ENCODE measurements around the gene MCMBP. TPM values are rescaled to one million over a fixed set of nuclear protein-coding genes. Genes with fewer than 3 reads are reported as not detected.

The MCMBP gene
- total RNA-seq, 1 experiment from 2014 or later: 148 TPM

DNA sequence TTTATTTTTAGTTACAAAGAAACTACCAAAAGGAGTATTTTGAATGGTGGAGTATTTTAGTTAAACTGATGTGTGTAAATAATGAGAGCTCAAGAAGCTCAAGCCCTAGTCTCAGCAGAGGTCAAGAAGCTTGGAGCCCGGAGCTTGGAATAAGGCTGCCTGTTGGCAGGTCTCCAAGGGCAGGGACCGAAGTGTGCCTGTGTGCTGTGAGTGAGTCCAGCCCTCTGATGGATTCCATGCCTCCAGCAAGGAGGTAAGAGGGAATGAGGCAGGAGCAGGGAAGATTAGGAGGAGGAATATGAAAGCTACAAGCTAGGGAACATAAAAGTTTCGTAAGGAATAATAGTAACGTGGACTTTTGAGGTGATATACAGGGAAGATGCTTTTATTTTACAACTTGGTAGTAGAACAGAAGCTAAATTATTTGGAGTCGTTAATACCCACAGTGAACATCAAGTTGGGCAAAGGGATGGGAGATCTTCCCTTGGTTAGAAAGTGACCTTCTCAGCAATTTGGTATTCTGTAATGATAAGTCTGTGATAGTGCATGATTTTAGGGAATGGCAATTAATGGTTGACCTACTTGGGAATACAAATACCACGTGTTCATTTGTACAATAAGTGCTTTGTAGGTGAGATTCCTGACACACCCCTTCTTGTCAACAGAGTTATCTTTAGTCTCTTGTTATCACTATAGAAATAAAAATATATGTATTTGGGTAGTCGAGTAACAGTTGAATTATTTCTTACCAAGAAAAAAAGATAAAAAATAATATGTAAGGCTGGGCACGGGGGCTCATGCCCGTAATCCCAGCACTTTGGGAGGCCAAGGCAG lies 24.5 kb upstream of the MCMBP start:
- Histone ChIP-seq H3K4me2 (ENCODE audit: low read length) (no peak overlapping the region), H3K9me2 (ENCODE audit: insufficient read depth) (no peaks in the 10 kb centered on the region), H3K27ac (ENCODE audit: low read depth, low read length) (no peak overlapping the region), H3K4me1 (ENCODE audit: control insufficient read depth in 1 of 2, insufficient read depth in 2 of 2, low read length in 2 of 2) (peaks cover 0 to 10% of the 10 kb centered on the region in 2 experiments; a peak in 3 of 4 replicates), H3K27me3 (ENCODE audit: insufficient read depth, low read length) (no peaks in the 10 kb centered on the region), H3K79me2 (ENCODE audit: insufficient read depth, low read length) (peaks cover 95% of the 10 kb centered on the region), H2AFZ (ENCODE audit: low read depth, low read length, poor library complexity, severe bottlenecking) (no peak overlapping the region), H3K9me3 (ENCODE audit: control insufficient read depth in 1 of 2, insufficient read depth in 1 of 2, low read depth in 1 of 2, low read length in 2 of 2) (no peaks in the 10 kb centered on the region), H3K36me3 (ENCODE audit: control insufficient read depth in 1 of 2, insufficient read depth in 2 of 2, low read length in 2 of 2) (peaks cover 28 to 34% of the 10 kb centered on the region in 2 experiments; a peak in 3 of 4 replicates), H3K9ac (ENCODE audit: low read length) (no peak overlapping the region), H4K20me1 (ENCODE audit: insufficient read depth) (peaks cover 20% of the 10 kb centered on the region; the same call in 1 of the 2 replicates), H3K4me3 (replicated peaks in 1 of 2; ENCODE audit: low read depth in 1 of 2, low read length in 2 of 2) (no peak overlapping the region)
- DNase-seq (ENCODE audit: low read depth, low spot score) (no peak), ATAC-seq (no peak)
- ChIA-PET POLR2A (no interaction called here), CTCF (interaction anchor here (1.7 kb wide), 1 partner anchor 146 kb away, joined by 6 read pairs; no protein-coding TSS in a partner anchor), RAD21 (ENCODE audit: low non-redundant PET in 1 of 2, low total read pairs in 2 of 2, uncharacterized antibody in 2 of 2, unreplicated experiment in 2 of 2) (no interaction called here)
- no TSS peak for BruUV-seq (replicated peaks)
- TF ChIP-seq EGR1 (IDR thresholded peaks at IDR 0.05; ENCODE audit: low read depth): no peak
- TF ChIP-seq, protein P1, sequence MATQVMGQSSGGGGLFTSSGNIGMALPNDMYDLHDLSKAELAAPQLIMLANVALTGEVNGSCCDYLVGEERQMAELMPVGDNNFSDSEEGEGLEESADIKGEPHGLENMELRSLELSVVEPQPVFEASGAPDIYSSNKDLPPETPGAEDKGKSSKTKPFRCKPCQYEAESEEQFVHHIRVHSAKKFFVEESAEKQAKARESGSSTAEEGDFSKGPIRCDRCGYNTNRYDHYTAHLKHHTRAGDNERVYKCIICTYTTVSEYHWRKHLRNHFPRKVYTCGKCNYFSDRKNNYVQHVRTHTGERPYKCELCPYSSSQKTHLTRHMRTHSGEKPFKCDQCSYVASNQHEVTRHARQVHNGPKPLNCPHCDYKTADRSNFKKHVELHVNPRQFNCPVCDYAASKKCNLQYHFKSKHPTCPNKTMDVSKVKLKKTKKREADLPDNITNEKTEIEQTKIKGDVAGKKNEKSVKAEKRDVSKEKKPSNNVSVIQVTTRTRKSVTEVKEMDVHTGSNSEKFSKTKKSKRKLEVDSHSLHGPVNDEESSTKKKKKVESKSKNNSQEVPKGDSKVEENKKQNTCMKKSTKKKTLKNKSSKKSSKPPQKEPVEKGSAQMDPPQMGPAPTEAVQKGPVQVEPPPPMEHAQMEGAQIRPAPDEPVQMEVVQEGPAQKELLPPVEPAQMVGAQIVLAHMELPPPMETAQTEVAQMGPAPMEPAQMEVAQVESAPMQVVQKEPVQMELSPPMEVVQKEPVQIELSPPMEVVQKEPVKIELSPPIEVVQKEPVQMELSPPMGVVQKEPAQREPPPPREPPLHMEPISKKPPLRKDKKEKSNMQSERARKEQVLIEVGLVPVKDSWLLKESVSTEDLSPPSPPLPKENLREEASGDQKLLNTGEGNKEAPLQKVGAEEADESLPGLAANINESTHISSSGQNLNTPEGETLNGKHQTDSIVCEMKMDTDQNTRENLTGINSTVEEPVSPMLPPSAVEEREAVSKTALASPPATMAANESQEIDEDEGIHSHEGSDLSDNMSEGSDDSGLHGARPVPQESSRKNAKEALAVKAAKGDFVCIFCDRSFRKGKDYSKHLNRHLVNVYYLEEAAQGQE (IDR thresholded peaks at IDR 0.05; ENCODE audit: low read depth): no peak
- TF ChIP-seq, protein P2, sequence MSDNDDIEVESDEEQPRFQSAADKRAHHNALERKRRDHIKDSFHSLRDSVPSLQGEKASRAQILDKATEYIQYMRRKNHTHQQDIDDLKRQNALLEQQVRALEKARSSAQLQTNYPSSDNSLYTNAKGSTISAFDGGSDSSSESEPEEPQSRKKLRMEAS (IDR thresholded peaks at IDR 0.05): no peak
- TF ChIP-seq POLR2A (IDR thresholded peaks at IDR 0.05; ENCODE audit: borderline replicate concordance, extremely low read depth, insufficient read depth, insufficient read length): no peak
- no peak for TF ChIP-seq FOSL1 (IDR thresholded peaks at IDR 0.05; ENCODE audit: low read depth)
- no peak for TF ChIP-seq TCF7L2 (IDR thresholded peaks at IDR 0.05; ENCODE audit: borderline replicate concordance, extremely low read depth, insufficient read depth, insufficient read length)
- TF ChIP-seq CEBPB (IDR thresholded peaks at IDR 0.05; ENCODE audit: low read depth): no peak
- TF ChIP-seq RAD21 (IDR thresholded peaks at IDR 0.05; ENCODE audit: low read depth): no peak
- no peak for TF ChIP-seq YY1 (IDR thresholded peaks at IDR 0.05; ENCODE audit: extremely low read depth, insufficient replicate concordance, low read depth, low read length)
- TF ChIP-seq, protein P3, sequence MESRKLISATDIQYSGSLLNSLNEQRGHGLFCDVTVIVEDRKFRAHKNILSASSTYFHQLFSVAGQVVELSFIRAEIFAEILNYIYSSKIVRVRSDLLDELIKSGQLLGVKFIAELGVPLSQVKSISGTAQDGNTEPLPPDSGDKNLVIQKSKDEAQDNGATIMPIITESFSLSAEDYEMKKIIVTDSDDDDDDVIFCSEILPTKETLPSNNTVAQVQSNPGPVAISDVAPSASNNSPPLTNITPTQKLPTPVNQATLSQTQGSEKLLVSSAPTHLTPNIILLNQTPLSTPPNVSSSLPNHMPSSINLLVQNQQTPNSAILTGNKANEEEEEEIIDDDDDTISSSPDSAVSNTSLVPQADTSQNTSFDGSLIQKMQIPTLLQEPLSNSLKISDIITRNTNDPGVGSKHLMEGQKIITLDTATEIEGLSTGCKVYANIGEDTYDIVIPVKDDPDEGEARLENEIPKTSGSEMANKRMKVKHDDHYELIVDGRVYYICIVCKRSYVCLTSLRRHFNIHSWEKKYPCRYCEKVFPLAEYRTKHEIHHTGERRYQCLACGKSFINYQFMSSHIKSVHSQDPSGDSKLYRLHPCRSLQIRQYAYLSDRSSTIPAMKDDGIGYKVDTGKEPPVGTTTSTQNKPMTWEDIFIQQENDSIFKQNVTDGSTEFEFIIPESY (IDR thresholded peaks at IDR 0.05; ENCODE audit: extremely low read depth, insufficient replicate concordance, low read length): no peak
- TF ChIP-seq EZH2 (IDR thresholded peaks at IDR 0.05): no peak
- TF ChIP-seq POLR2AphosphoS5 (IDR thresholded peaks at IDR 0.05; ENCODE audit: low read depth, low read length): no peak
- TF ChIP-seq ELF1 (IDR thresholded peaks at IDR 0.05; ENCODE audit: borderline replicate concordance, low read depth): no peak
- no peak for TF ChIP-seq ZNF274 (IDR thresholded peaks at IDR 0.05; ENCODE audit: low read depth, low read length)
- TF ChIP-seq SRF (IDR thresholded peaks at IDR 0.05; ENCODE audit: low read depth): no peak
- TF ChIP-seq ZFX (IDR thresholded peaks at IDR 0.05): no peak
- TF ChIP-seq EZH2phosphoT487 (IDR thresholded peaks at IDR 0.05; ENCODE audit: borderline replicate concordance): no peak
- TF ChIP-seq SIN3A (IDR thresholded peaks at IDR 0.05; ENCODE audit: low read depth): no peak
- TF ChIP-seq CBX3 (IDR thresholded peaks at IDR 0.05; ENCODE audit: low read depth): no peak
- TF ChIP-seq, protein P4, sequence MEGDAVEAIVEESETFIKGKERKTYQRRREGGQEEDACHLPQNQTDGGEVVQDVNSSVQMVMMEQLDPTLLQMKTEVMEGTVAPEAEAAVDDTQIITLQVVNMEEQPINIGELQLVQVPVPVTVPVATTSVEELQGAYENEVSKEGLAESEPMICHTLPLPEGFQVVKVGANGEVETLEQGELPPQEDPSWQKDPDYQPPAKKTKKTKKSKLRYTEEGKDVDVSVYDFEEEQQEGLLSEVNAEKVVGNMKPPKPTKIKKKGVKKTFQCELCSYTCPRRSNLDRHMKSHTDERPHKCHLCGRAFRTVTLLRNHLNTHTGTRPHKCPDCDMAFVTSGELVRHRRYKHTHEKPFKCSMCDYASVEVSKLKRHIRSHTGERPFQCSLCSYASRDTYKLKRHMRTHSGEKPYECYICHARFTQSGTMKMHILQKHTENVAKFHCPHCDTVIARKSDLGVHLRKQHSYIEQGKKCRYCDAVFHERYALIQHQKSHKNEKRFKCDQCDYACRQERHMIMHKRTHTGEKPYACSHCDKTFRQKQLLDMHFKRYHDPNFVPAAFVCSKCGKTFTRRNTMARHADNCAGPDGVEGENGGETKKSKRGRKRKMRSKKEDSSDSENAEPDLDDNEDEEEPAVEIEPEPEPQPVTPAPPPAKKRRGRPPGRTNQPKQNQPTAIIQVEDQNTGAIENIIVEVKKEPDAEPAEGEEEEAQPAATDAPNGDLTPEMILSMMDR (IDR thresholded peaks at IDR 0.05 in 2 of 3, conservative IDR thresholded peaks at IDR 0.05 in 1 of 3; ENCODE audit: borderline replicate concordance in 1 of 3, insufficient read depth in 1 of 3, low read depth in 2 of 3, low read length in 2 of 3): no peak
- intact Hi-C loops (cut with micrococcal nuclease): no loop called here
